Measurements from ENCODE around the gene NOTCH3. TPM values are rescaled to one million over a fixed set of nuclear protein-coding genes. Genes with fewer than 3 reads are reported as not detected.

The NOTCH3 gene
- total and polyA plus RNA-seq, 4 donors, result 0.49 to 3.7 (median 2.9) TPM

DNA sequence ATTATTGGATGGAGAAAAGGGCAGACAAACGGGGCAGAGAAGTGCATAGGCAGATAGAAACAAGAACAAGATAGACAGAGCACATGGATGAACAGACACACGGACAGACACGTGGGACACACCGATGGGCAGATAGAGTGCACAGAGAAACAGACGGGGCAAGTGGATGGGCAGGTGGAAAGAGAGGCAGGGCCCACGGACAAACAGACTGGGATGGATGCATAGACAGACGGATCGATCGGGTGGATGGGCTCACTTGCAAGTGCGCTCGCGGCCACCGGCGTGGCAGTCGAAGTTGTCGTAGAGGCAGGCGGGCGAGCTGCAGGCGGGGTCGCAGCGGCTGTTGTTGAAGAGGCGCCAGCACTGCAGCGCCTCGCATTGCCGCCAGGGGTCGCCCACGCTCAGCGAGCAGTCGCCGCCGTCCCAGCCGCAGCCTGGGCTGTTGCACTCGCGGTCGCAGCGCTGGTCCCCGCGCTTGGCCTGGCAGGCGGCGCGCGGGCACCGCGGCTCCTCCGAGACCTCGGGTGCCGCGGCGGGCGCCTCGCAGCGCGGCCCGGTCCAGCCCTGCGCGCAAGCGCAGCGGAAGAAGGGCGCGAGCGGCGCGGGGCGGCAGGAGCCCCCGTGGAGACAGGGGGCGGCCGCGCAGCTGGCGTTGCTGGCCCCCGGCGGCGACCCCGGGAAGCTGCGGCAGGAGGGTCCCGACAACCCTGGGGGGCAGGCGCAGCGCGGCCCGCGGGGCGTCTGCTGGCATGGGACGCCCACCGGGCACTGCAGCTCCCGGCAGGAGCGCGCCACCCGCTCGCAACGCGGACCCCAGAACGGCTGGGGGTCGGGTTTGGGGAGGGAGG lies 23.3 kb downstream of the NOTCH3 start:
- DNase-seq (ENCODE audit: low spot score), result peak; percentile 84
- Histone ChIP-seq H3K4me3 (ENCODE audit: low read depth in 1 of 3, low read length in 3 of 3) (peak overlapping the region in 1 of 3 donors; percentile 42), H3K27ac (ENCODE audit: low read depth in 1 of 2, low read length in 2 of 2) (no peak overlapping the region), H3K27me3 (ENCODE audit: control insufficient read depth in 4 of 4, insufficient read depth in 4 of 4, low read length in 3 of 4) (peaks cover 0 to 2% (median 0%) of the 10 kb centered on the region in 4 donors), H3K9ac (ENCODE audit: low read depth in 1 of 2, low read length in 2 of 2) (no peak overlapping the region), H3K36me3 (ENCODE audit: control insufficient read depth in 4 of 4, insufficient read depth in 3 of 4, low read depth in 1 of 4, low read length in 3 of 4) (no peaks in the 10 kb centered on the region), H3K9me3 (ENCODE audit: control insufficient read depth in 4 of 4, low read length in 3 of 4) (no peaks in the 10 kb centered on the region), H3K4me1 (ENCODE audit: control insufficient read depth in 4 of 4, insufficient read depth in 4 of 4, low read length in 3 of 4) (peaks cover 3 to 8% (median 5%) of the 10 kb centered on the region in 4 donors)
- WGBS, result 8% methylated on average over 92 of the region's 92 CpGs
- TF ChIP-seq RXRA (IDR thresholded peaks at IDR 0.05) (no peak), RAD21 (IDR thresholded peaks at IDR 0.05) (peak; percentile 76 to 84), HNF4G (IDR thresholded peaks at IDR 0.05) (no peak), TAF1 (conservative IDR thresholded peaks at IDR 0.05) (no peak), FOXA2 (IDR thresholded peaks at IDR 0.05) (no peak), YY1 (IDR thresholded peaks at IDR 0.05) (no peak), FOXA1 (IDR thresholded peaks at IDR 0.05) (no peak), HNF4A (conservative IDR thresholded peaks at IDR 0.05) (no peak), GABPA (IDR thresholded peaks at IDR 0.05 in 1 of 2, conservative IDR thresholded peaks at IDR 0.05 in 1 of 2) (no peak), EGR1 (IDR thresholded peaks at IDR 0.05; ENCODE audit: low read depth in 2 of 2) (no peak), SP1 (IDR thresholded peaks at IDR 0.05) (no peak)
- TF ChIP-seq, protein P1, sequence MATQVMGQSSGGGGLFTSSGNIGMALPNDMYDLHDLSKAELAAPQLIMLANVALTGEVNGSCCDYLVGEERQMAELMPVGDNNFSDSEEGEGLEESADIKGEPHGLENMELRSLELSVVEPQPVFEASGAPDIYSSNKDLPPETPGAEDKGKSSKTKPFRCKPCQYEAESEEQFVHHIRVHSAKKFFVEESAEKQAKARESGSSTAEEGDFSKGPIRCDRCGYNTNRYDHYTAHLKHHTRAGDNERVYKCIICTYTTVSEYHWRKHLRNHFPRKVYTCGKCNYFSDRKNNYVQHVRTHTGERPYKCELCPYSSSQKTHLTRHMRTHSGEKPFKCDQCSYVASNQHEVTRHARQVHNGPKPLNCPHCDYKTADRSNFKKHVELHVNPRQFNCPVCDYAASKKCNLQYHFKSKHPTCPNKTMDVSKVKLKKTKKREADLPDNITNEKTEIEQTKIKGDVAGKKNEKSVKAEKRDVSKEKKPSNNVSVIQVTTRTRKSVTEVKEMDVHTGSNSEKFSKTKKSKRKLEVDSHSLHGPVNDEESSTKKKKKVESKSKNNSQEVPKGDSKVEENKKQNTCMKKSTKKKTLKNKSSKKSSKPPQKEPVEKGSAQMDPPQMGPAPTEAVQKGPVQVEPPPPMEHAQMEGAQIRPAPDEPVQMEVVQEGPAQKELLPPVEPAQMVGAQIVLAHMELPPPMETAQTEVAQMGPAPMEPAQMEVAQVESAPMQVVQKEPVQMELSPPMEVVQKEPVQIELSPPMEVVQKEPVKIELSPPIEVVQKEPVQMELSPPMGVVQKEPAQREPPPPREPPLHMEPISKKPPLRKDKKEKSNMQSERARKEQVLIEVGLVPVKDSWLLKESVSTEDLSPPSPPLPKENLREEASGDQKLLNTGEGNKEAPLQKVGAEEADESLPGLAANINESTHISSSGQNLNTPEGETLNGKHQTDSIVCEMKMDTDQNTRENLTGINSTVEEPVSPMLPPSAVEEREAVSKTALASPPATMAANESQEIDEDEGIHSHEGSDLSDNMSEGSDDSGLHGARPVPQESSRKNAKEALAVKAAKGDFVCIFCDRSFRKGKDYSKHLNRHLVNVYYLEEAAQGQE (IDR thresholded peaks at IDR 0.05), result no peak
- TF ChIP-seq, protein P2, sequence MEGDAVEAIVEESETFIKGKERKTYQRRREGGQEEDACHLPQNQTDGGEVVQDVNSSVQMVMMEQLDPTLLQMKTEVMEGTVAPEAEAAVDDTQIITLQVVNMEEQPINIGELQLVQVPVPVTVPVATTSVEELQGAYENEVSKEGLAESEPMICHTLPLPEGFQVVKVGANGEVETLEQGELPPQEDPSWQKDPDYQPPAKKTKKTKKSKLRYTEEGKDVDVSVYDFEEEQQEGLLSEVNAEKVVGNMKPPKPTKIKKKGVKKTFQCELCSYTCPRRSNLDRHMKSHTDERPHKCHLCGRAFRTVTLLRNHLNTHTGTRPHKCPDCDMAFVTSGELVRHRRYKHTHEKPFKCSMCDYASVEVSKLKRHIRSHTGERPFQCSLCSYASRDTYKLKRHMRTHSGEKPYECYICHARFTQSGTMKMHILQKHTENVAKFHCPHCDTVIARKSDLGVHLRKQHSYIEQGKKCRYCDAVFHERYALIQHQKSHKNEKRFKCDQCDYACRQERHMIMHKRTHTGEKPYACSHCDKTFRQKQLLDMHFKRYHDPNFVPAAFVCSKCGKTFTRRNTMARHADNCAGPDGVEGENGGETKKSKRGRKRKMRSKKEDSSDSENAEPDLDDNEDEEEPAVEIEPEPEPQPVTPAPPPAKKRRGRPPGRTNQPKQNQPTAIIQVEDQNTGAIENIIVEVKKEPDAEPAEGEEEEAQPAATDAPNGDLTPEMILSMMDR (IDR thresholded peaks at IDR 0.05; ENCODE audit: low read depth, low read length, missing input control), result peak; percentile 98
- TF ChIP-seq, protein P3, sequence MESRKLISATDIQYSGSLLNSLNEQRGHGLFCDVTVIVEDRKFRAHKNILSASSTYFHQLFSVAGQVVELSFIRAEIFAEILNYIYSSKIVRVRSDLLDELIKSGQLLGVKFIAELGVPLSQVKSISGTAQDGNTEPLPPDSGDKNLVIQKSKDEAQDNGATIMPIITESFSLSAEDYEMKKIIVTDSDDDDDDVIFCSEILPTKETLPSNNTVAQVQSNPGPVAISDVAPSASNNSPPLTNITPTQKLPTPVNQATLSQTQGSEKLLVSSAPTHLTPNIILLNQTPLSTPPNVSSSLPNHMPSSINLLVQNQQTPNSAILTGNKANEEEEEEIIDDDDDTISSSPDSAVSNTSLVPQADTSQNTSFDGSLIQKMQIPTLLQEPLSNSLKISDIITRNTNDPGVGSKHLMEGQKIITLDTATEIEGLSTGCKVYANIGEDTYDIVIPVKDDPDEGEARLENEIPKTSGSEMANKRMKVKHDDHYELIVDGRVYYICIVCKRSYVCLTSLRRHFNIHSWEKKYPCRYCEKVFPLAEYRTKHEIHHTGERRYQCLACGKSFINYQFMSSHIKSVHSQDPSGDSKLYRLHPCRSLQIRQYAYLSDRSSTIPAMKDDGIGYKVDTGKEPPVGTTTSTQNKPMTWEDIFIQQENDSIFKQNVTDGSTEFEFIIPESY (IDR thresholded peaks at IDR 0.05), result no peak

DNA sequence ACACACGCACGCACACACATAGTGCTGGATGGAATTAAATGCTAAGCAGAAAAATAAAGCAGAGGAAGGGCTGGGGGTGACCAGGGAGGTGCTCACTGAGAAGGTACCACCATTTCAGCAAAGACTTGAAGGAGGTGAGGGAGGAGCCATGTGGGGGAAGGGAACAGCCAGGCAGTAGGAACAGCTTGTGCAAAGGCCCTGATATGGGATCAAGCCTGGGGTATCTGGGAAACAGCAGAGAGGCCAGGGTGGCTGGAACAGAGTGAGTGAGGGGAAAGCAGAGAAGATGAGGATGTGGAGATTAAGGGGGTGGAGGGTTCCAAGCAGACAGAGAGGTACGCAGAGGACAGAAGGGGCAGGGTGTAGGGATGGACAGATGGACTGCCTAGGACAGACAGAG lies 25.2 kb downstream of the NOTCH3 start:
- Histone ChIP-seq H3K27ac (ENCODE audit: low read depth in 1 of 2, low read length in 2 of 2) (no peak overlapping the region), H3K36me3 (ENCODE audit: control insufficient read depth in 4 of 4, insufficient read depth in 3 of 4, low read depth in 1 of 4, low read length in 3 of 4) (no peaks in the 10 kb centered on the region), H3K4me1 (ENCODE audit: control insufficient read depth in 4 of 4, insufficient read depth in 4 of 4, low read length in 3 of 4) (peaks cover 3 to 8% (median 5%) of the 10 kb centered on the region in 4 donors), H3K4me3 (ENCODE audit: low read depth in 1 of 3, low read length in 3 of 3) (no peak overlapping the region), H3K9me3 (ENCODE audit: control insufficient read depth in 4 of 4, low read length in 3 of 4) (no peaks in the 10 kb centered on the region), H3K9ac (ENCODE audit: low read depth in 1 of 2, low read length in 2 of 2) (no peak overlapping the region), H3K27me3 (ENCODE audit: control insufficient read depth in 4 of 4, insufficient read depth in 4 of 4, low read length in 3 of 4) (peaks cover 0 to 2% (median 0%) of the 10 kb centered on the region in 4 donors)
- DNase-seq (ENCODE audit: low spot score), result no peak
- 94% methylated on average over 3 of the region's 3 CpGs for WGBS
- TF ChIP-seq RAD21 (IDR thresholded peaks at IDR 0.05) (no peak), EGR1 (IDR thresholded peaks at IDR 0.05; ENCODE audit: low read depth in 2 of 2) (no peak), TAF1 (conservative IDR thresholded peaks at IDR 0.05) (no peak), SP1 (IDR thresholded peaks at IDR 0.05) (no peak), GABPA (IDR thresholded peaks at IDR 0.05 in 1 of 2, conservative IDR thresholded peaks at IDR 0.05 in 1 of 2) (no peak), RXRA (IDR thresholded peaks at IDR 0.05) (no peak)
- TF ChIP-seq, protein P1 (IDR thresholded peaks at IDR 0.05), result no peak
- TF ChIP-seq, protein P3 (IDR thresholded peaks at IDR 0.05), result no peak
- TF ChIP-seq, protein P4, sequence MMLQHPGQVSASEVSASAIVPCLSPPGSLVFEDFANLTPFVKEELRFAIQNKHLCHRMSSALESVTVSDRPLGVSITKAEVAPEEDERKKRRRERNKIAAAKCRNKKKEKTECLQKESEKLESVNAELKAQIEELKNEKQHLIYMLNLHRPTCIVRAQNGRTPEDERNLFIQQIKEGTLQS (IDR thresholded peaks at IDR 0.05), result no peak

All from liver (tissue), 9 donors.